ENCODE results near the gene FRMD6. TPM values are rescaled to one million over a fixed set of nuclear protein-coding genes. Genes with fewer than 3 reads are reported as not detected.

FRMD6 gene
- total and polyA plus RNA-seq, 9 of the 15 experiments (the other 6 are each of a cell fraction or from before 2014, with no cell fraction given) = 0.11 to 0.92 (median 0.53) TPM

DNA sequence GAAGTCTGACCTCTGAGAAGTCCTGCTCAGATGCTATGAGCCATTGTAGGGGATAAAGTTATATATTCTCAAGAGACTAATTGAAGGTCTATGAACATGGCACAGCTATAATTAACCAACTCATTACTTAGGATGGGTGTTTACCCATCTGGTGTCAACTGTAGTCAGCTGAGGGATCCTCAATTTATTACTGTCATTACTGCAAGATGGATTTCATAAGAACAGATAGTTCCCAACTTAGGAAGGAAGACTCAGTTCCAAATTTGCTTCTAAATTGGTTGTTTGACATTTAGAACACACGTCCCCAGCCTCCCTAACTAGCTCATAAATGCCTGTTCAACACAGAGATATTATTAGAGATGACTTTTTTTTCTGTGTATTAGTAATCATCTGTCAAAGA is 81.4 kb downstream of the FRMD6 start:
- ChIA-PET CTCF (ENCODE audit: low intra/inter-chr PET ratio) (no interaction called here), POLR2A (no interaction called here)
- Histone ChIP-seq H3K9me3 (replicated peaks; ENCODE audit: control insufficient read depth, insufficient read depth, low read depth, low read length) (no peaks in the 10 kb centered on the region), H2AFZ (ENCODE audit: low read depth, low read length) (no peak overlapping the region), H3K27ac (ENCODE audit: extremely low read depth, low read depth, low read length) (no peak overlapping the region), H3K36me3 (ENCODE audit: control insufficient read depth, insufficient read depth, low read length) (no peaks in the 10 kb centered on the region), H3K27me3 (ENCODE audit: control insufficient read depth in 2 of 2, insufficient read depth in 2 of 2, low read length in 2 of 2) (no peaks in the 10 kb centered on the region), H3K79me2 (ENCODE audit: control insufficient read depth, insufficient read depth, low read length) (no peaks in the 10 kb centered on the region), H3K9me1 (ENCODE audit: control insufficient read depth, insufficient read depth, low read length) (no peaks in the 10 kb centered on the region), H3K4me2 (ENCODE audit: insufficient read depth, low read length) (no peak overlapping the region), H3K4me3 (no peak overlapping the region), H4K20me1 (replicated peaks; ENCODE audit: control insufficient read depth, insufficient read depth, low read length) (no peaks in the 10 kb centered on the region), H3K4me1 (replicated peaks in 1 of 2; ENCODE audit: control insufficient read depth in 2 of 2, insufficient read depth in 2 of 2, low read length in 2 of 2) (no peaks in the 10 kb centered on the region), H3K9ac (ENCODE audit: insufficient read depth in 1 of 2, low read depth in 2 of 2, low read length in 2 of 2) (no peak overlapping the region)
- intact Hi-C loops (cut with micrococcal nuclease) (no loop called here), in situ Hi-C loops (cut with MboI) (no loop called here)
- BruUV-seq (replicated peaks) = no TSS peak
- FAIRE-seq = no peak
- ATAC-seq = no peak
- WGBS (ENCODE audit: insufficient coverage, low coverage, missing lambda C conversion rate) = 0% methylated on average over 1 of the region's 1 CpG
- no peak for DNase-seq (ENCODE audit: extremely low read depth in 1 of 4, low spot score in 3 of 4)
- TF ChIP-seq ZNF3 (CRISPR knock-in tag; IDR thresholded peaks at IDR 0.05) = no peak
- TF ChIP-seq FOXM1 (IDR thresholded peaks at IDR 0.05; ENCODE audit: low read depth) = no peak
- no peak for TF ChIP-seq FOXM1 (CRISPR knock-in tag; IDR thresholded peaks at IDR 0.05; ENCODE audit: low read depth)
- TF ChIP-seq ZNF140 (CRISPR knock-in tag; IDR thresholded peaks at IDR 0.05) = no peak
- no peak for TF ChIP-seq SAFB (IDR thresholded peaks at IDR 0.05; ENCODE audit: borderline replicate concordance, low read depth, low read length)
- no peak for TF ChIP-seq CHD7 (IDR thresholded peaks at IDR 0.05; ENCODE audit: low read depth, low read length)
- TF ChIP-seq STAT5A (IDR thresholded peaks at IDR 0.05; ENCODE audit: borderline replicate concordance, low read length) = no peak
- no peak for TF ChIP-seq NR4A1 (CRISPR knock-in tag; IDR thresholded peaks at IDR 0.05)
- no peak for TF ChIP-seq NR4A1 (tag; IDR thresholded peaks at IDR 0.05)
- no peak for TF ChIP-seq STAT5B (CRISPR knock-in tag; IDR thresholded peaks at IDR 0.05)
- no peak for TF ChIP-seq MYC (IDR thresholded peaks at IDR 0.05; ENCODE audit: low read depth, low read length)
- TF ChIP-seq MYC (CRISPR knock-in tag; IDR thresholded peaks at IDR 0.05; ENCODE audit: borderline replicate concordance, low read depth) = no peak
- TF ChIP-seq FOXA1 (IDR thresholded peaks at IDR 0.05; ENCODE audit: borderline replicate concordance) = no peak
- TF ChIP-seq SNIP1 (IDR thresholded peaks at IDR 0.05; ENCODE audit: low read depth) = no peak
